ENCODE results near the gene CASTOR2.
"Not testable (repeated sequence)": the region's sequence is repeated elsewhere in the genome, so short reads cannot be mapped to it uniquely, and the experiment has no call there.

DNA sequence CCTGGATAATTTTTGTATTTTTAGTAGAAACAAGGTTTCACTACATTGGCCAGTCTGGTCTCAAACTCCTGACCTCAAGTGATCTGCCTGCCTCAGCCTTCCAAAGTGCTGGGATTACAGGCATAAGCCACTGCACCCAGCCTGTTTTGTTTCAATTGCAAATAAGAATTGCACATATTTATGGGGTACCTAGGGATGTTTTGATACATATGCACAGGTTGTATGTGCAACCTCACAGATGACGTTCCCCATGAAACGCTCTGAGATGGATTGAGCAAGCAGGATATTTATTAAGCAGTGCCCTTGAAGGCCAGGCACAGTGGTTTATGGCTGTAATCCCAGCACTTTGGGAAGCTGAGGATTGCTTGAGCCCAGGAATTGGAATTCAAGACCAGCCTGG lies 25.1 kb upstream of the CASTOR2 start:
- not testable (repeated sequence) for TF ChIP-seq CTCF (IDR thresholded peaks at IDR 0.05 in 4 of 5, conservative IDR thresholded peaks at IDR 0.05 in 1 of 5); POLR2A (IDR thresholded peaks at IDR 0.05)

Measured in gastrocnemius medialis (tissue), 4 donors.